Mesenchymal stem cell (in vitro differentiated cells and primary cell): ENCODE results near the gene RPL28.
"Not testable (repeated sequence)": the region's sequence is repeated elsewhere in the genome, so short reads cannot be mapped to it uniquely, and the experiment has no call there.

Experiments
- DNase-seq: peaks from one replicate; pipeline ENCODE4 v3.0.0-alpha.2; 2013
- H2AFZ ChIP-seq: one replicate; pipeline ENCODE4 v1.6.1; 2013; ENCODE audit warnings: low read depth, mild to moderate bottlenecking, control low read depth, inconsistent platforms, low read length, moderate library complexity
- H2AK5ac ChIP-seq: 2 replicates; pipeline ENCODE4 v1.6.1; 2013; ENCODE audit warnings: low read length, moderate library complexity, mild to moderate bottlenecking, inconsistent platforms; ENCODE audit not compliant: severe bottlenecking
- H2BK120ac ChIP-seq: one replicate; pipeline ENCODE4 v1.6.1; 2013; ENCODE audit warnings: low read depth, mild to moderate bottlenecking, inconsistent platforms, low read length, moderate library complexity
- H2BK12ac ChIP-seq, 2 experiments: one replicate each; pipeline ENCODE4 v1.6.1; 2013; ENCODE audit warnings: inconsistent platforms in 2 of 2, low read length in 2 of 2, mild to moderate bottlenecking in 2 of 2, moderate library complexity in 2 of 2, control low read depth in 1 of 2
- H2BK15ac ChIP-seq: one replicate; pipeline ENCODE4 v1.6.1; 2013; ENCODE audit warnings: mild to moderate bottlenecking, low read depth, inconsistent platforms; ENCODE audit not compliant: poor library complexity, severe bottlenecking
- H2BK5ac ChIP-seq: 2 replicates; pipeline ENCODE4 v1.6.1; 2013; ENCODE audit warnings: low read depth, mild to moderate bottlenecking, low read length, control low read depth, inconsistent platforms; ENCODE audit not compliant: poor library complexity, severe bottlenecking
- H3K14ac ChIP-seq, 2 experiments: one replicate each; pipeline ENCODE4 v1.6.1; 2013; ENCODE audit warnings: inconsistent platforms in 2 of 2, low read length in 2 of 2, control low read depth in 1 of 2, mild to moderate bottlenecking in 1 of 2, moderate library complexity in 1 of 2
- H3K18ac ChIP-seq, 2 experiments: one replicate each; pipeline ENCODE4 v1.6.1; 2013; ENCODE audit warnings: inconsistent platforms in 2 of 2, low read length in 2 of 2, control low read depth in 1 of 2, low read depth in 1 of 2, mild to moderate bottlenecking in 1 of 2
- H3K23ac ChIP-seq, 2 experiments: one replicate each; pipeline ENCODE4 v1.6.1; 2013; ENCODE audit warnings: inconsistent platforms in 2 of 2, low read length in 2 of 2, mild to moderate bottlenecking in 2 of 2, moderate library complexity in 2 of 2, control low read depth in 1 of 2
- H3K27ac ChIP-seq: 2 replicates; pipeline ENCODE4 v1.5.1; 2013; ENCODE audit warnings: mild to moderate bottlenecking, moderate library complexity, low read length, control low read depth, inconsistent platforms; ENCODE audit not compliant: poor library complexity, severe bottlenecking
- H3K27me3 ChIP-seq, 2 experiments: 2 replicates each; pipeline versions ENCODE4 v1.6.1 to v1.7.0; 2013; ENCODE audit warnings: low read length in 2 of 2, mild to moderate bottlenecking in 2 of 2, moderate library complexity in 2 of 2, control low read depth in 1 of 2, inconsistent platforms in 1 of 2; ENCODE audit not compliant: control insufficient read depth in 1 of 2, insufficient read depth in 1 of 2
- H3K36me3 ChIP-seq, 2 experiments: 2 replicates each; pipeline versions ENCODE4 v1.6.1 to v1.7.0; 2013; ENCODE audit warnings: low read length in 2 of 2, control low read depth in 1 of 2, inconsistent platforms in 1 of 2, low read depth in 1 of 2, mild to moderate bottlenecking in 1 of 2; ENCODE audit not compliant: insufficient read depth in 2 of 2, control insufficient read depth in 1 of 2
- H3K4ac ChIP-seq, 2 experiments: one replicate each; pipeline ENCODE4 v1.6.1; 2013; ENCODE audit warnings: inconsistent platforms in 2 of 2, low read length in 2 of 2, mild to moderate bottlenecking in 2 of 2, moderate library complexity in 2 of 2, control low read depth in 1 of 2, low read depth in 1 of 2
- H3K4me1 ChIP-seq: 2 replicates; pipeline ENCODE4 v1.6.1; 2013; ENCODE audit warnings: low read depth, low read length, control low read depth; ENCODE audit not compliant: control insufficient read depth, insufficient read depth
- H3K4me2 ChIP-seq: 2 replicates; pipeline ENCODE4 v1.6.1; 2013; ENCODE audit warnings: low read length, mild to moderate bottlenecking, inconsistent platforms; ENCODE audit not compliant: poor library complexity, severe bottlenecking
- H3K4me3 ChIP-seq, 2 experiments: 2 replicates each; pipeline versions ENCODE4 v1.5.1 to v1.7.0; 2013; ENCODE audit warnings: low read length in 2 of 2, mild to moderate bottlenecking in 2 of 2, control low read depth in 1 of 2, low read depth in 1 of 2; ENCODE audit not compliant: insufficient read depth in 1 of 2
- H3K79me1 ChIP-seq: replicated peaks from 2 replicates; pipeline ENCODE4 v1.6.1; 2013; ENCODE audit warnings: mild to moderate bottlenecking, control low read depth, low read length, inconsistent platforms; ENCODE audit not compliant: poor library complexity, severe bottlenecking
- H3K9ac ChIP-seq: 2 replicates; pipeline ENCODE4 v1.7.0; 2013; ENCODE audit warnings: mild to moderate bottlenecking, low read length, moderate library complexity
- H3K9me3 ChIP-seq: 2 replicates; pipeline ENCODE4 v1.7.0; 2013; ENCODE audit warnings: mild to moderate bottlenecking, low read length; ENCODE audit not compliant: control insufficient read depth
- H4K8ac ChIP-seq: one replicate; pipeline ENCODE4 v1.6.1; 2013; ENCODE audit warnings: inconsistent platforms, mild to moderate bottlenecking, low read length, moderate library complexity
- H4K91ac ChIP-seq: one replicate; pipeline ENCODE4 v1.6.1; 2013; ENCODE audit warnings: mild to moderate bottlenecking, low read length, inconsistent platforms
- WGBS: methylation state at CpG from one replicate; pipeline ENCODE4 v1.1.7; 2013; ENCODE audit warnings: mixed read lengths; 5-methylcytosine and 5-hydroxymethylcytosine counted together

RPL28 gene

GRCh38 chr19:55407800-55408532 is 22.2 kb downstream of the RPL28 start:
- Histone ChIP-seq H3K27ac (peak overlapping the region; percentile 96), H2BK15ac (peak overlapping the region; percentile 66), H3K4me3 (peak overlapping the region; percentile 83 to 90), H3K4me2 (peak overlapping the region; percentile 85), H3K14ac (peak overlapping the region in 1 of 2 experiments; percentile 68), H3K23ac (no peak overlapping the region), H3K9ac (peak overlapping the region; percentile 95), H3K18ac (peak overlapping the region; percentile 93 to 98), H3K4ac (peak overlapping the region; percentile 69 to 80), H3K9me3 (no peaks in the 10 kb centered on the region), H2BK120ac (peak overlapping the region; percentile 93), H2BK12ac (peak overlapping the region in 1 of 2 experiments; percentile 23), H2BK5ac (peak overlapping the region; percentile 96), H3K36me3 (peaks cover 23 to 31% of the 10 kb centered on the region in 2 experiments), H4K91ac (peak overlapping the region; percentile 99), H3K4me1 (peaks cover 18% of the 10 kb centered on the region), H3K79me1 (peaks cover under 1% of the 10 kb centered on the region), H4K8ac (peak overlapping the region; percentile 100), H2AFZ (peak overlapping the region; percentile 72), H2AK5ac (peak overlapping the region; percentile 38), H3K27me3 (no peaks in the 10 kb centered on the region)
- DNase-seq = peak; percentile 100
- WGBS = under 1% methylated on average over 72 of the region's 72 CpGs

- H3K4me2 ChIP-seq = peak overlapping the region; percentile 59
- 80% methylated on average over 9 of the region's 9 CpGs for WGBS
These were observed 22.8 kb downstream of the RPL28 start for GRCh38 chr19:55408533-55408872.

DNA sequence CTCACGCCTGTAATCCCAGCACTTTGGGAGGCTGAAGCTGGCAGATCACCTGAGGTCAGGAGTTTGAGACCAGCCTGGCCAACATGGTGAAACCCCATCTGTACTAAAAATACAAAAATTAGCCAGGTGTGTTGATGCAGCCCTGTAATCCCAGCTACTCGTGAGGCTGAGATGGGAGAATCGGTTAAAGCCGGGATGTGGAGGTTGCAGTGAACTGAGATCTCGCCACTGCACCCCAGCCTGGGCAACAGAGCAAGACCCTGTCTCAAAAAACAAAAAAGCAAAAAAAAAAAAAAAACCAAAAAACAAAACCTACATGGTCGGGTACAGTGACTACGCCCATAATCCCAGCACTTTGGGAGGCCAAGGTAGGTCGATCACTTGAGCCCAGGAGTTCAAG is 23.4 kb downstream of the RPL28 start:
- not testable (repeated sequence) for H3K4me3 ChIP-seq, H3K18ac ChIP-seq, H3K4me2 ChIP-seq, H2BK120ac ChIP-seq, H2AK5ac ChIP-seq, H3K79me1 ChIP-seq, DNase-seq, H3K4ac ChIP-seq, H2BK5ac ChIP-seq, H3K27ac ChIP-seq, H4K91ac ChIP-seq, H3K14ac ChIP-seq, H2BK15ac ChIP-seq, H3K9me3 ChIP-seq, H3K9ac ChIP-seq, H3K27me3 ChIP-seq, H3K23ac ChIP-seq, H4K8ac ChIP-seq, H2AFZ ChIP-seq, H2BK12ac ChIP-seq
- peaks cover 20 to 21% of the 10 kb centered on the region in 2 experiments for H3K36me3 ChIP-seq
- WGBS = 98% methylated on average over 8 of the region's 8 CpGs
- peaks cover 16% of the 10 kb centered on the region for H3K4me1 ChIP-seq

More at GRCh38 chr19:55408533-55408872, 22.8 kb downstream of the RPL28 start:
- peak overlapping the region; percentile 95 for H3K9ac ChIP-seq
- H3K9me3 ChIP-seq = no peaks in the 10 kb centered on the region
- peak overlapping the region; percentile 99 for H4K91ac ChIP-seq
- H3K79me1 ChIP-seq = no peaks in the 10 kb centered on the region
- no peak for DNase-seq
- H2AFZ ChIP-seq = peak overlapping the region; percentile 72
- H2BK12ac ChIP-seq = peak overlapping the region; percentile 1 to 23
- H3K4me1 ChIP-seq = peaks cover 16% of the 10 kb centered on the region
- H2BK15ac ChIP-seq = no peak overlapping the region
- no peak overlapping the region for H2BK120ac ChIP-seq
- H3K36me3 ChIP-seq = peaks cover 23 to 26% of the 10 kb centered on the region in 2 experiments
- H3K27ac ChIP-seq = peak overlapping the region; percentile 91
- peak overlapping the region; percentile 38 for H2AK5ac ChIP-seq
- peak overlapping the region in 1 of 2 experiments; percentile 68 for H3K14ac ChIP-seq
- no peak overlapping the region for H2BK5ac ChIP-seq
- peak overlapping the region; percentile 9 to 80 for H3K4me3 ChIP-seq
- no peak overlapping the region for H3K23ac ChIP-seq
- peak overlapping the region; percentile 93 to 98 for H3K18ac ChIP-seq
- no peaks in the 10 kb centered on the region for H3K27me3 ChIP-seq
- H3K4ac ChIP-seq = peak overlapping the region; percentile 69 to 80
- peak overlapping the region; percentile 100 for H4K8ac ChIP-seq

DNA sequence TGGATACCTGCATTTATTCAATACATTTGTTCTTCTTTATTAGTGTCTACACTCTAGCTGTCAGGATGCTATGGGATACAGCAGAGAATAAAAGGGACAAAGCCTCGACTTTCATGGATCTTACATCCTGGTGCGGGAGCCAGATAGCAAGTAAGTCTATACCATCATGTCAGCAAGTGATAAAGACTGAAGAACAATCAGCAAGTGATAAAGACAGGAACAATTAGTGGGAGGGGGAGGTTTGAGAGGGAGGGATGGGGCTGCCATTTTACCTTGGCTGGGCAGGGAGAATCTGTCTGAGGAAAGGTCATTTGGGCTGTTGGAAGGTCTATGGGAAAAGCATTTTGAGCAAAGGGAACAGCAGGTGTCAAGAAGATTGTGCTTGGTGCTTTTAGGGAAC is 24.4 kb downstream of the RPL28 start:
- Histone ChIP-seq H2BK120ac (no peak overlapping the region), H3K4me2 (no peak overlapping the region), H3K14ac (no peak overlapping the region)

More for the DNA sequence above, 24.4 kb downstream of the RPL28 start:
- DNase-seq = no peak
- Histone ChIP-seq H3K4me1 (peaks cover 16% of the 10 kb centered on the region), H3K9me3 (no peaks in the 10 kb centered on the region), H4K91ac (no peak overlapping the region), H2BK12ac (no peak overlapping the region), H4K8ac (no peak overlapping the region), H3K79me1 (no peaks in the 10 kb centered on the region), H2AK5ac (no peak overlapping the region), H3K18ac (no peak overlapping the region), H3K36me3 (peaks cover 12 to 16% of the 10 kb centered on the region in 2 experiments), H2BK5ac (no peak overlapping the region), H3K23ac (no peak overlapping the region), H3K27ac (no peak overlapping the region), H3K27me3 (no peaks in the 10 kb centered on the region), H2AFZ (no peak overlapping the region), H2BK15ac (no peak overlapping the region), H3K4ac (no peak overlapping the region), H3K4me3 (no peak overlapping the region), H3K9ac (no peak overlapping the region)
- 95% methylated on average over 2 of the region's 2 CpGs for WGBS
